ENCODE measurements around the gene IPO5.
"Not testable (repeated sequence)": the region's sequence is repeated elsewhere in the genome, so short reads cannot be mapped to it uniquely, and the experiment has no call there.

GRCh38 chr13:98036564-98037302 is 83.3 kb downstream of the IPO5 start:
- not testable (repeated sequence) for TF ChIP-seq CTCF (conservative IDR thresholded peaks at IDR 0.05); EZH2 (IDR thresholded peaks at IDR 0.05; ENCODE audit: low read depth)
